HG02623 (cell line): Measurements from ENCODE around the gene NDUFAF4.

Experiments
- ATAC-seq: cut with Tn5 transposase; IDR thresholded peaks from one replicate; pipeline ENCODE4 v1.9.1; 2021; ENCODE audit warnings: moderate library complexity; ENCODE audit not compliant: unreplicated experiment

NDUFAF4 gene

DNA sequence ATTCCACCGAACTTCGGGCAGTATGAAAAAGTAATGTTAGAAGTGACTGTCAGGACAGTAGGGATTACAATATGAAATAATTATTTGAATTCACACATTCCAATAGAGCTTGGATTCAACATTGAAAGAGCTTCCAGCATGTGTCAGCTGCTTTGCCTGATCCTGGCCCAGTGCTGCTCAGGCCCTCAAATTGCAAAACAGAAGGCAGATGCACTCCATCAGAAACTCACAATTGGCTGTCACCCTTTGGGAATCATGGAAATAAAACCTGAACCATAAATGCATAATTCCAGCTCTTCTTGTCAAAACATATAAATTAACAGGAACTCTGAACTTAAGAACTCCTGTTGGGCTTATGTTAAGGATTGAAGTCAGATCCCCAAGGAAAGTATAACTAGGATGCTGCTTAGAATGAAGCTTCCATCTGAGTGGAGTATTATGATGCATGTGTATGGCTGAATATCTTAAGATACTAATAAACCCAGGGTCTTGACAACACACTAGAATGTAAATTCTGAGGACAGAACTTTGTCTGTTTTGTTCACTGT lies 1.8 kb upstream of the NDUFAF4 start:
- ATAC-seq = no peak

GRCh38 chr6:96899019-96899418 lies 1.3 kb upstream of the NDUFAF4 start:
- ATAC-seq = no peak

- ATAC-seq = no peak
Observed at GRCh38 chr6:96898241-96898851, 655 bp upstream of the NDUFAF4 start.

DNA sequence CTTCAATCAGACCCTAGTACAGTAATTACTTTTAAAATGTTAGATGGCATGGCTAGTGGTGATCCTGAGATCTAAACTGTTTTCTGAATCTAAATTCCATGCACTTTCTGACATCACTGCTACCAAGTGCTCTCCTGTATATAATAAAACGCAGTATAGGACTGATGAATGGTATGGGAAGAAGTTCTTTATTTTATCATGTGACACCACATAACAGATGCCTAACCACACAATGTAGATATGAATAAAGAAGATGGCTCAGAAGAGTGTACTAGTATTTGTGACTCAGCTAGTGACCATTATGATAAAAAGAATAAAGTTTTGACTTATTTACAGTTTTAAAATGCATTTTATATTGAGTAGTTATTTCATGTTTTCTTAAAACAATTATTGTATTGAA lies 8.5 kb downstream of the NDUFAF4 start:
- ATAC-seq = no peak

- no peak for ATAC-seq
Observed at GRCh38 chr6:96888745-96889144, 8.9 kb downstream of the NDUFAF4 start.

- ATAC-seq = no peak
Observed at GRCh38 chr6:96886519-96886918, 11.2 kb downstream of the NDUFAF4 start.

- peak; percentile 90 for ATAC-seq
Observed at GRCh38 chr6:96885187-96885631, 12.5 kb downstream of the NDUFAF4 start.

- no peak for ATAC-seq
Observed at GRCh38 chr6:96878143-96878542, 19.5 kb downstream of the NDUFAF4 start.

DNA sequence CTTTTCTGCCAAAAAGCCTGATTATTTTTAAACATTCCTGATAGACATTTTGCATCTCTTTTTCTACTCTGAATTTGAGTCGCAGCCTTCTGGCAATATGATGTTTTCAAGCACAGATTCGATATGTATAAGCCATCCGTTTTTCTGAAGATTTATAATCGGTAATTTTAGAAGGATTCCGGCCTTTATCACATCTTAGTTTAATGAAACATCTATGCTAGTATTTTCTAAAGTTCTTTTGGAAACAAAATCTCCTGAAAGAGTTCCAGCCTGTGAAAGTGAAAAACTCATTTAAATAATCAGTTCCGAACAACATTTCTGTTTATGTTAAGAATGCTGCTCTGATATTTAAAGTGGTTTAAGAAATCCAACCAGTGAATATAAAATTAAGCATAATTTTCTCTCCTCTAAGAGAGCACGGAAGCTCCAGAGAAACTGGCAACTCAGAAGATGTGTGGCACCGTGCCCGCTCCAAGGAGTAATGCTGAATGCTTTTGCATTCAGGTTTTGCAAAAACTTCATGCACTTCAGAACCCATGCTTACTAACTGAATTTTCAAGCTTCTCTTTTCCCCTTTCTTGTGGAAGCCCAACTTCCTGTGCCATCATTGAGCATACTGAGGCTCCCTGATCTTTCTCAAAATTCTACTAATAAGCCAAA lies 20.7 kb downstream of the NDUFAF4 start:
- ATAC-seq = no peak

- no peak for ATAC-seq
Observed at GRCh38 chr6:96872976-96873375, 24.7 kb downstream of the NDUFAF4 start.

GRCh38 chr6:96865055-96865405 lies 32.7 kb downstream of the NDUFAF4 start:
- no peak for ATAC-seq

GRCh38 chr6:96864216-96865054 lies 33.3 kb downstream of the NDUFAF4 start:
- no peak for ATAC-seq

GRCh38 chr6:96862560-96862959 lies 35.1 kb downstream of the NDUFAF4 start:
- no peak for ATAC-seq

GRCh38 chr6:96861588-96861987 lies 36.1 kb downstream of the NDUFAF4 start:
- ATAC-seq = no peak

GRCh38 chr6:96856856-96857255 lies 40.8 kb downstream of the NDUFAF4 start:
- no peak for ATAC-seq

GRCh38 chr6:96853083-96853482 lies 44.6 kb downstream of the NDUFAF4 start:
- ATAC-seq = no peak

GRCh38 chr6:96852605-96853004 lies 45.1 kb downstream of the NDUFAF4 start:
- no peak for ATAC-seq

GRCh38 chr6:96851858-96852257 lies 45.8 kb downstream of the NDUFAF4 start:
- ATAC-seq = no peak

DNA sequence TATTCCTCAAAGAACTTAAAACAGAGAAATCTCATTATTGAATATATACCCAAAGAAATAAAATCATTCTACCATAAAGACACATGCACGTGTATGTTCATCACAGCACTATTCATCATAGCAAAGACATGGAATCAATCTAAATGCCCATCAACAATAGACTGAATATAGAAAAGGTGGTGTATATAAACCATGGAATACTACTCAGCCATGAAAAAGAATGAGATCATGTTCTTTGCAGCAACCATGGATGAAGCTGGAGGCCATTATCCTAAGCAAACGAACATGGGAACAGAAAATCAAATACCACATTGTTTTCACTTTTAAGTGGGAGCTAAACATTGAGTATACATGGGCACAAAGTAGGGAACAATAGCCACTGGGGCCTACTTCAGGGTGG lies 48.1 kb downstream of the NDUFAF4 start:
- no peak for ATAC-seq

- peak; percentile 69 for ATAC-seq
Observed at GRCh38 chr6:96844530-96844929, 53.2 kb downstream of the NDUFAF4 start.

DNA sequence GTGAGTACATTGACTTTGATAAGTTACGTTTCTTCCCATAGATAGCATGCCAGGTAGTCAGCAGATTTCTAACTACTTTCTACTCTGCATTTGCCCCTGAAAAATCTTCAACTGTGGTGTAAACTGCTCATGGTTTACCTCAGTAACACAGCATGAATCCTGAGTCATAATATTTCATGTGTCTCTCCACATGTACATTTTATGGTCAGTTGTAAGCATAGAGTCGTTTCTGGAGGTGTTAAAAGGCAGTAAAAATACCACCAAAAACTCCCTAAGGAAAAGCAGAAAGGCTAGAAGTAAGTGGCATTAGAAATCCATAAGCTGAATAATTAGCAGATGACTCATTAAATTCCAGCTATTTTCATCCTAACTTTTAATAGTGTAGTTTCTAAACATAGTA lies 56.3 kb downstream of the NDUFAF4 start:
- no peak for ATAC-seq
